A673 (cell line): ENCODE results near the gene FCHSD2.

Experiments
- EZH2 ChIP-seq: fragments of 200-600 bp; sonication (generic); IDR thresholded peaks from 2 replicates; pipeline ENCODE4 v1.6.1; 2017; ENCODE audit warnings: borderline replicate concordance, low read depth, mild to moderate bottlenecking, mixed read lengths, antibody characterized with exemption, low read length; ENCODE audit not compliant: poor library complexity, severe bottlenecking
- TF ChIP-seq, protein P1 (sequence below): fragments of 300-800, 200-600 bp; sonication (generic); conservative IDR thresholded peaks from 2 replicates; pipeline ENCODE4 v1.5.1; 2017; ENCODE audit warnings: low read depth, mild to moderate bottlenecking, antibody characterized with exemption, low read length, moderate library complexity, mixed read lengths

DNA sequence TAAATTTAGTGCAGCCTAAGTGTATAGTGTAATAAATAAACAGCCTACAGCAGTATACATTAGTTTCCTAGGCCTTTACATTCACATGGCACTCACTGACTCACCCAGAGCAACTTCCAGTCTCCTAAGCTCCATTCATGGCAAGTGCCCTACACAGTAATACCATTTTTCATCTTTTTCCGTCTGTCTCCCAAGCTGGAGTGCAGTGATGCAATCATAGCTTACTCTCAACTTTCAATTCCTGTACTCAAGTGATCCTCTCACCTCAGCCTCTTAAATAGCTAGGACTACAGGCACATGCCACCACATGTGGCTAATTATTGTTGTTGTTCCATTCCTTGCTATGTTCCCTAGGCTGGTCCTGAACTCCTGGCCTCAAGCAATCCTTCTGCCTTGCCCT, 54.4 kb downstream of the FCHSD2 start:
- TF ChIP-seq, protein P1, sequence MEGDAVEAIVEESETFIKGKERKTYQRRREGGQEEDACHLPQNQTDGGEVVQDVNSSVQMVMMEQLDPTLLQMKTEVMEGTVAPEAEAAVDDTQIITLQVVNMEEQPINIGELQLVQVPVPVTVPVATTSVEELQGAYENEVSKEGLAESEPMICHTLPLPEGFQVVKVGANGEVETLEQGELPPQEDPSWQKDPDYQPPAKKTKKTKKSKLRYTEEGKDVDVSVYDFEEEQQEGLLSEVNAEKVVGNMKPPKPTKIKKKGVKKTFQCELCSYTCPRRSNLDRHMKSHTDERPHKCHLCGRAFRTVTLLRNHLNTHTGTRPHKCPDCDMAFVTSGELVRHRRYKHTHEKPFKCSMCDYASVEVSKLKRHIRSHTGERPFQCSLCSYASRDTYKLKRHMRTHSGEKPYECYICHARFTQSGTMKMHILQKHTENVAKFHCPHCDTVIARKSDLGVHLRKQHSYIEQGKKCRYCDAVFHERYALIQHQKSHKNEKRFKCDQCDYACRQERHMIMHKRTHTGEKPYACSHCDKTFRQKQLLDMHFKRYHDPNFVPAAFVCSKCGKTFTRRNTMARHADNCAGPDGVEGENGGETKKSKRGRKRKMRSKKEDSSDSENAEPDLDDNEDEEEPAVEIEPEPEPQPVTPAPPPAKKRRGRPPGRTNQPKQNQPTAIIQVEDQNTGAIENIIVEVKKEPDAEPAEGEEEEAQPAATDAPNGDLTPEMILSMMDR, result no peak
- no peak for TF ChIP-seq EZH2
